IMR-90 (cell line): ENCODE results near the gene TMEM14C. TPM values are rescaled to one million over a fixed set of nuclear protein-coding genes. Genes with fewer than 3 reads are reported as not detected.

Source experiments
- ATAC-seq: fragments of 200-7000 bp; cut with Tn5 transposase; 2 replicates; pipeline ENCODE4 v1.9.1; 2020; ENCODE audit warnings: low read depth, mild to moderate bottlenecking, moderate library complexity
- BruUV-seq: library from RNA; stranded (reverse); fragments of 400-500 nt; replicated peaks from 2 replicates; lab custom pipeline; 2021; lab: Mats Ljungman, UMichigan
- CTCF ChIA-PET: fragments of 300-600 bp; formaldehyde crosslinking; extraction: SDS; loops from one replicate; lab custom pipeline; 2021; ENCODE audit warnings: antibody characterized with exemption; lab: Yijun Ruan, JAX
- POLR2A ChIA-PET: fragments of 300-600 bp; sonication (Branson Sonifier 250); formaldehyde crosslinking; loops from one replicate; lab custom pipeline; 2022; ENCODE audit warnings: antibody characterized with exemption; ENCODE audit not compliant: unreplicated experiment; lab: Charles Lee
- DNase-seq: peaks from one replicate; pipeline ENCODE4 v3.0.0; 2013
- H2AFZ ChIP-seq: replicated peaks from 2 replicates; pipeline ENCODE3; 2013; ENCODE audit warnings: low read length, mild to moderate bottlenecking; ENCODE audit not compliant: poor library complexity
- H2AK5ac ChIP-seq: 2 replicates; pipeline ENCODE4 v1.6.1; 2013; ENCODE audit warnings: low read depth, low read length, inconsistent platforms
- H2AK9ac ChIP-seq: replicated peaks from 2 replicates; pipeline ENCODE3; 2013; ENCODE audit warnings: mild to moderate bottlenecking, low read depth, low read length, moderate library complexity; ENCODE audit not compliant: poor library complexity
- H2BK120ac ChIP-seq: 2 replicates; pipeline ENCODE4 v1.6.1; 2013; ENCODE audit warnings: low read depth, low read length, inconsistent platforms
- H2BK15ac ChIP-seq: 3 replicates; pipeline ENCODE4 v1.6.1; 2013; ENCODE audit warnings: low read depth, low read length, inconsistent platforms
- H2BK20ac ChIP-seq: 2 replicates; pipeline ENCODE4 v1.6.1; 2013; ENCODE audit warnings: low read depth, mild to moderate bottlenecking, inconsistent platforms, low read length, moderate library complexity
- H2BK5ac ChIP-seq: 2 replicates; pipeline ENCODE4 v1.6.1; 2013; ENCODE audit warnings: mild to moderate bottlenecking, low read depth, low read length, inconsistent platforms; ENCODE audit not compliant: poor library complexity, severe bottlenecking
- H3K14ac ChIP-seq: replicated peaks from 2 replicates; pipeline ENCODE4 v1.6.1; 2013; ENCODE audit warnings: low read depth, low read length, inconsistent platforms
- H3K18ac ChIP-seq: 2 replicates; pipeline ENCODE4 v1.6.1; 2013; ENCODE audit warnings: low read depth, low read length, control low read depth
- H3K23ac ChIP-seq: 2 replicates; pipeline ENCODE4 v1.6.1; 2013; ENCODE audit warnings: low read depth, low read length, inconsistent platforms
- H3K27ac ChIP-seq: 2 replicates; pipeline ENCODE4 v1.5.1; 2013; ENCODE audit warnings: mild to moderate bottlenecking, control low read depth, low read length; ENCODE audit not compliant: insufficient read depth
- H3K27me3 ChIP-seq: 2 replicates; pipeline ENCODE4 v1.6.1; 2013; ENCODE audit warnings: low read length; ENCODE audit not compliant: control insufficient read depth, insufficient read depth
- H3K36me3 ChIP-seq: 2 replicates; pipeline ENCODE4 v1.6.1; 2013; ENCODE audit warnings: low read length, mixed read lengths; ENCODE audit not compliant: control insufficient read depth, insufficient read depth
- H3K4ac ChIP-seq: 2 replicates; pipeline ENCODE4 v1.6.1; 2013; ENCODE audit warnings: low read depth, low read length, inconsistent platforms
- H3K4me1 ChIP-seq: 2 replicates; pipeline ENCODE4 v1.6.1; 2013; ENCODE audit warnings: low read length, mixed read lengths; ENCODE audit not compliant: control insufficient read depth, insufficient read depth
- H3K4me2 ChIP-seq: 2 replicates; pipeline ENCODE4 v1.6.1; 2013; ENCODE audit warnings: low read depth, mild to moderate bottlenecking, control low read depth, low read length, moderate library complexity
- H3K4me3 ChIP-seq: 2 replicates; pipeline ENCODE4 v1.5.1; 2013; ENCODE audit warnings: low read depth, mild to moderate bottlenecking, control low read depth, low read length, moderate library complexity; ENCODE audit not compliant: insufficient read depth
- H3K56ac ChIP-seq: 2 replicates; pipeline ENCODE4 v1.6.1; 2013; ENCODE audit warnings: low read length, inconsistent platforms; ENCODE audit not compliant: insufficient read depth; ENCODE audit errors: extremely low read depth
- H3K79me1 ChIP-seq, 2 experiments: 2 replicates each; pipeline ENCODE4 v1.6.1; 2013; ENCODE audit warnings: low read length in 2 of 2, inconsistent platforms in 1 of 2, low read depth in 1 of 2
- H3K9ac ChIP-seq: 2 replicates; pipeline ENCODE4 v1.6.1; 2013; ENCODE audit warnings: low read depth, low read length, control low read depth
- H3K9me1 ChIP-seq: 2 replicates; pipeline ENCODE4 v1.6.1; 2013; ENCODE audit warnings: low read length, inconsistent platforms; ENCODE audit not compliant: insufficient read depth
- H3K9me3 ChIP-seq: 2 replicates; pipeline ENCODE4 v1.6.1; 2013; ENCODE audit warnings: low read length; ENCODE audit not compliant: control insufficient read depth, insufficient read depth
- H4K20me1 ChIP-seq: 2 replicates; pipeline ENCODE4 v1.6.1; 2013; ENCODE audit warnings: low read length, inconsistent platforms; ENCODE audit not compliant: insufficient read depth
- H4K5ac ChIP-seq: 2 replicates; pipeline ENCODE4 v1.6.1; 2013; ENCODE audit warnings: mild to moderate bottlenecking, low read depth, low read length, control low read depth
- H4K8ac ChIP-seq, 2 experiments: 2 replicates each; pipeline ENCODE4 v1.6.1; 2013; ENCODE audit warnings: low read depth in 2 of 2, low read length in 2 of 2, control low read depth in 1 of 2, inconsistent platforms in 1 of 2
- H4K91ac ChIP-seq: 2 replicates; pipeline ENCODE4 v1.6.1; 2013; ENCODE audit warnings: low read depth, low read length, inconsistent platforms; ENCODE audit not compliant: insufficient read depth
- CHD1 ChIP-seq: IDR thresholded peaks from 2 replicates; pipeline ENCODE4 v1.6.1; 2012; ENCODE audit warnings: low read depth, low read length, improper control_type of control experiment
- ELK1 ChIP-seq: fragments of 150-350 bp; IDR thresholded peaks from 2 replicates; pipeline ENCODE4 v1.6.1; 2016; ENCODE audit warnings: low read depth, mild to moderate bottlenecking, low read length, moderate library complexity, borderline replicate concordance
- FOS ChIP-seq: fragments of 150-350 bp; IDR thresholded peaks from 2 replicates; pipeline ENCODE4 v1.6.1; 2016; ENCODE audit warnings: low read depth, low read length
- MAFK ChIP-seq: IDR thresholded peaks from 2 replicates; pipeline ENCODE4 v1.6.1; 2012; ENCODE audit warnings: low read depth, low read length, improper control_type of control experiment
- RFX5 ChIP-seq: IDR thresholded peaks from 2 replicates; pipeline ENCODE4 v1.8.0; 2012; ENCODE audit warnings: low read depth, mild to moderate bottlenecking, low read length, moderate library complexity
- WGBS, 2 experiments: methylation state at CpG; one replicate each; pipeline versions ENCODE4 v1.1.5 to v1.1.7; 2013; ENCODE audit warnings: missing lambda C conversion rate in 2 of 2; ENCODE audit not compliant: insufficient read length in 1 of 2; ENCODE audit errors: extremely low coverage in 2 of 2; 5-methylcytosine and 5-hydroxymethylcytosine counted together
- dilution Hi-C: fragments of 300-500 bp; cut with HindIII; formaldehyde crosslinking; loops from one replicate; pipeline ENCODE4 v1.14.3; 2018; ENCODE audit warnings: low sequenced_read_pairs; ENCODE audit not compliant: unreplicated experiment
- in situ Hi-C: fragments of 300-500 bp; cut with MboI; formaldehyde crosslinking; loops from 3 replicates; pipeline ENCODE4 v1.14.3; 2019; ENCODE audit warnings: low sequenced_read_pairs, inconsistent platforms, mixed read lengths
- intact Hi-C: fragments of 100-400 bp; cut with micrococcal nuclease; formaldehyde crosslinking; loops from 2 replicates; pipeline ENCODE4 v1.10.0; 2022
- polyA plus RNA-seq, 3 experiments: library from polyadenylated mRNA; depleted of rRNA; stranded (reverse); fragments of >200 nt; gene quantifications; 2 replicates each; pipeline ENCODE4 v1.2.3, GENCODE V29; 2012; ENCODE audit warnings: low replicate concordance in 1 of 3
- total RNA-seq: library from RNA; depleted of rRNA; stranded (reverse); fragments of >200 nt; gene quantifications from 2 replicates; pipeline ENCODE4 v1.2.3, GENCODE V29; 2012

The TMEM14C gene
- total and polyA plus RNA-seq, 2 of the 4 experiments (the other 2 are of a cell fraction) = 129 to 175 TPM

- no peak overlapping the region for H3K4ac ChIP-seq
- no peaks in the 10 kb centered on the region for H3K79me1 ChIP-seq
- intact Hi-C loops (no loop called here), in situ Hi-C loops (no loop called here), dilution Hi-C loops (no loop called here)
- no peak overlapping the region for H3K23ac ChIP-seq
- H2BK20ac ChIP-seq = no peak overlapping the region
- TF ChIP-seq RFX5 (no peak), FOS (no peak), MAFK (no peak), ELK1 (no peak), CHD1 (no peak)
- H3K9me3 ChIP-seq = no peaks in the 10 kb centered on the region
- H3K36me3 ChIP-seq = no peaks in the 10 kb centered on the region
- H3K9ac ChIP-seq = no peak overlapping the region
- CTCF ChIA-PET = interaction anchor here (0.6 kb wide), 1 partner anchor 164 kb away, joined by 3 read pairs; no protein-coding TSS in a partner anchor
- no peak overlapping the region for H2AK5ac ChIP-seq
- H4K5ac ChIP-seq = no peak overlapping the region
- BruUV-seq = no TSS peak
- no peak overlapping the region for H2AK9ac ChIP-seq
- WGBS, 2 experiments = 80% methylated on average over 1 of the region's 3 CpGs; no CpG with 5 or more reads in 1 of the 2 experiments
- H3K27ac ChIP-seq = no peak overlapping the region
- no peak overlapping the region for H2BK15ac ChIP-seq
- H3K9me1 ChIP-seq = no peaks in the 10 kb centered on the region
- POLR2A ChIA-PET = no interaction called here
- H3K4me3 ChIP-seq = no peak overlapping the region
- H3K27me3 ChIP-seq = peaks cover 10% of the 10 kb centered on the region
- H2BK5ac ChIP-seq = no peak overlapping the region
- H3K56ac ChIP-seq = no peak overlapping the region
- no peak overlapping the region for H3K4me2 ChIP-seq
- H4K91ac ChIP-seq = no peak overlapping the region
- no peaks in the 10 kb centered on the region for H4K20me1 ChIP-seq
- no peaks in the 10 kb centered on the region for H3K4me1 ChIP-seq
- DNase-seq (no peak), ATAC-seq (no peak)
- H2BK120ac ChIP-seq = no peak overlapping the region
- no peak overlapping the region for H3K18ac ChIP-seq
- no peak overlapping the region for H3K14ac ChIP-seq
- H2AFZ ChIP-seq = no peak overlapping the region
- no peak overlapping the region for H4K8ac ChIP-seq
Observed at GRCh38 chr6:10685092-10685915, 37.6 kb upstream of the TMEM14C start.
